Measurements from ENCODE around the gene SPECC1. TPM values are rescaled to one million over a fixed set of nuclear protein-coding genes. Genes with fewer than 3 reads are reported as not detected.

SPECC1 gene
- polyA plus RNA-seq, 1 experiment: 13.0 TPM

DNA sequence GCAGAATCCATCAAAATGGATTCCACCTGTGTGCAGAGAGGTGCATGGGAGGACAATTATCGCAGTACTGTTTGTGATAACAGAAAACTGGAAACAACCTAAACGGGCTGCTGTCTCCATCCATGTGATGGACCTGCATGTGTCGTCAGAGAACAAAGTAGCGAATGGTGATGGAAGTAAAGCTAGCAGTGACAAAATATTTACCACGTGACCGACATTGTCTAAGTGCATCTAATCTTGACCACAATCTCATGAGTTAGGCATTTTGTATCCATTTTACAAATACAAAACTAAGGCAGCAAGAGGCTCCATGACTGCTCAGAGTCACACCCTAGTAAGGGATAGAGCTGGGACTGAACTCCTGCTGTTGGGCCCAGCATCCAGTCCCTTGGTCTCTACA, 270.9 kb downstream of the SPECC1 start:
- no peaks in the 10 kb centered on the region for H3K27me3 ChIP-seq (ENCODE audit: control insufficient read depth, insufficient read depth, low read length)
- H3K36me3 ChIP-seq (ENCODE audit: control insufficient read depth, insufficient read depth, low read length): no peaks in the 10 kb centered on the region
- ChIA-PET CTCF (no interaction called here), POLR2A (no interaction called here)
- H3K4me3 ChIP-seq (ENCODE audit: low read depth, low read length): no peak overlapping the region
- TF ChIP-seq, protein P1, sequence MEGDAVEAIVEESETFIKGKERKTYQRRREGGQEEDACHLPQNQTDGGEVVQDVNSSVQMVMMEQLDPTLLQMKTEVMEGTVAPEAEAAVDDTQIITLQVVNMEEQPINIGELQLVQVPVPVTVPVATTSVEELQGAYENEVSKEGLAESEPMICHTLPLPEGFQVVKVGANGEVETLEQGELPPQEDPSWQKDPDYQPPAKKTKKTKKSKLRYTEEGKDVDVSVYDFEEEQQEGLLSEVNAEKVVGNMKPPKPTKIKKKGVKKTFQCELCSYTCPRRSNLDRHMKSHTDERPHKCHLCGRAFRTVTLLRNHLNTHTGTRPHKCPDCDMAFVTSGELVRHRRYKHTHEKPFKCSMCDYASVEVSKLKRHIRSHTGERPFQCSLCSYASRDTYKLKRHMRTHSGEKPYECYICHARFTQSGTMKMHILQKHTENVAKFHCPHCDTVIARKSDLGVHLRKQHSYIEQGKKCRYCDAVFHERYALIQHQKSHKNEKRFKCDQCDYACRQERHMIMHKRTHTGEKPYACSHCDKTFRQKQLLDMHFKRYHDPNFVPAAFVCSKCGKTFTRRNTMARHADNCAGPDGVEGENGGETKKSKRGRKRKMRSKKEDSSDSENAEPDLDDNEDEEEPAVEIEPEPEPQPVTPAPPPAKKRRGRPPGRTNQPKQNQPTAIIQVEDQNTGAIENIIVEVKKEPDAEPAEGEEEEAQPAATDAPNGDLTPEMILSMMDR (IDR thresholded peaks at IDR 0.05; ENCODE audit: insufficient read depth, low read depth, low read length): no peak
- DNase-seq (ENCODE audit: low read depth): no peak

DNA sequence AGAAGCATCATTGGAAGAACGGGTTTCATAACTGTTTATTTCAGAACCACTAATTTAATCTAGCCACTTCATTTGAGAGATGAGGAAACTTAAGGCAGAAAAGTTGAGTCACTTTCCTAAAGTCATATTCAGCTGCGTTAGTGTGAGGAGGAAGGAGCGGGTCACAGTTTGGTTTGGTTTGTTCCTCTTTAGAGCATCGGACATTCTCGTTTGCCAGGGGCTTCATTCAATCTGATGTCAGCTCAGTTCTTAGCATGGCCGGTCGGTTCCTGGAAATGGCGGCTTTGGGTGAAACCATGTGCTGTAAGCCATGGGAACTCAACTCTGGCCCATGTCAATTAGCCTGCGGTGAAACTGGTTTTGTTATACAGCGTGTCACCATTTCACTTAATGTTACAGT, 271.7 kb downstream of the SPECC1 start:
- ChIA-PET CTCF (no interaction called here), POLR2A (no interaction called here)
- Histone ChIP-seq H3K27me3 (ENCODE audit: control insufficient read depth, insufficient read depth, low read length) (no peaks in the 10 kb centered on the region), H3K4me3 (ENCODE audit: low read depth, low read length) (no peak overlapping the region), H3K36me3 (ENCODE audit: control insufficient read depth, insufficient read depth, low read length) (no peaks in the 10 kb centered on the region)
- TF ChIP-seq, protein P1 (IDR thresholded peaks at IDR 0.05; ENCODE audit: insufficient read depth, low read depth, low read length): no peak
- no peak for DNase-seq (ENCODE audit: low read depth)

DNA sequence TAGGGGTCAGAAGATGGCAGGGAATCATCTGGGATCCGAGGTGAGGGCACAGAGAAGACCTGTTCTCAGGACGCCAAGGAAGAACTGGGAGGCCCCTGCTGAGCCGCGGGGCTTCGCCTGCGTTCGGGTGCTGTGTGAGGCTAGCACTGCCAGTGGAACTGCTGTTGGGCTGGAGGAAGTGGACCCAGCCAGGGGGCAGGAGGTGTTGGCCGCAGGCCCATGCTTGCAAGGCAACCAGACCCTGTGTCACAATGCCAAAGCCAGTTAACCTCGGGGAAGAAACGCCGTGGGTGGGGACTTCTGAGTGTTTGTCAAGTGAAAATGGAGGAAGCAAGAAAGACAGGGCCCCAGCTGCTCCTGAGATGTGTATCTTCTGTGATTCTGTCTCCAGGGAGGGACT, 272.7 kb downstream of the SPECC1 start:
- Histone ChIP-seq H3K36me3 (ENCODE audit: control insufficient read depth, insufficient read depth, low read length) (no peaks in the 10 kb centered on the region), H3K4me3 (ENCODE audit: low read depth, low read length) (no peak overlapping the region), H3K27me3 (ENCODE audit: control insufficient read depth, insufficient read depth, low read length) (no peaks in the 10 kb centered on the region)
- CTCF ChIA-PET: no interaction called here
- DNase-seq (ENCODE audit: low read depth): no peak
- POLR2A ChIA-PET: no interaction called here
- TF ChIP-seq, protein P1 (IDR thresholded peaks at IDR 0.05; ENCODE audit: insufficient read depth, low read depth, low read length): no peak

DNA sequence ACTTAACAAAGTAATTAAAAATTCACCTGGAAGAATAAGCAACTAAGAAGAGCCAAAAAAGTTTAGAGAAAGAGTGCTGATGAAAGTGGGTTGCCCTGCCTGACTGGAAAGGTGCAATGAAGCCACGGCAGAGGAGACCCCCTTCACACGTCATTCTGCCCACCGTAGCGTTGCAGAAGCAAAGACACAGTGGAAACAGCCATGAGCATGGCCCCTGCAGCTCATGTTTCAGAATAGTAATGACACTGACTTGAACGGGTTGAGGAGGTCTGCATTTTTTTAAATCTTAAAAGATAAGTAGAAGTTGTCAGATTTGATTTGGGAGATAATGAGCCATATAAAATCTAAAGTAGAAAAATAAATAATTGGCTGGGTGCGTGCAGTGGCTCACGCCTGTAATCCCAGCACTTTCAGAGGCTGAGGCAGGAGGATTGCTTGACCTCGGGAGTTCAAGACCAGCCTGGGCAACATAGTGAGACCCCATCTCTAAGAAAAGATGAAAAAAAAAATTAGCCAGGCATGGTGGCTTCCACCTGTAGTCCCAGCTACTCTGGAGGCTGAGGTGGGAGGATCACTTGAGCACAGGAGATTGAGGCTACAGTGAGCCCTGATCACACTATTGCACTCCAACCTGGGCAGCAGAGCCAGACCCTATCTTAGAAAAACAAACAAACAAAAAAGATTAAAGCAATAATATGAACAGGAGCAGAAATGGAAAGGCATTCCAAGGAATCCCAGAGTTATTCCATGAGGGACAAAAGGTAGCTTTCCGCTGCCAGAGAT, 273.6 kb downstream of the SPECC1 start:
- DNase-seq (ENCODE audit: low read depth): no peak
- Histone ChIP-seq H3K4me3 (ENCODE audit: low read depth, low read length) (no peak overlapping the region), H3K36me3 (ENCODE audit: control insufficient read depth, insufficient read depth, low read length) (no peaks in the 10 kb centered on the region), H3K27me3 (ENCODE audit: control insufficient read depth, insufficient read depth, low read length) (no peaks in the 10 kb centered on the region)
- ChIA-PET POLR2A (no interaction called here), CTCF (no interaction called here)
- TF ChIP-seq, protein P1 (IDR thresholded peaks at IDR 0.05; ENCODE audit: insufficient read depth, low read depth, low read length): no peak

- ChIA-PET CTCF (no interaction called here), POLR2A (no interaction called here)
- Histone ChIP-seq H3K36me3 (ENCODE audit: control insufficient read depth, insufficient read depth, low read length) (no peaks in the 10 kb centered on the region), H3K27me3 (ENCODE audit: control insufficient read depth, insufficient read depth, low read length) (no peaks in the 10 kb centered on the region), H3K4me3 (ENCODE audit: low read depth, low read length) (no peak overlapping the region)
- DNase-seq (ENCODE audit: low read depth): no peak
- TF ChIP-seq, protein P1 (IDR thresholded peaks at IDR 0.05; ENCODE audit: insufficient read depth, low read depth, low read length): no peak
Measured at GRCh38 chr17:20284022-20284421, 274.9 kb downstream of the SPECC1 start.
